ENCODE results near the gene PFN3.
A peak's percentile ranks its signal among the peaks of the same experiment; 100 is the strongest.
"Not testable (repeated sequence)": the region's sequence is repeated elsewhere in the genome, so short reads cannot be mapped to it uniquely, and the experiment has no call there.

PFN3 gene

DNA sequence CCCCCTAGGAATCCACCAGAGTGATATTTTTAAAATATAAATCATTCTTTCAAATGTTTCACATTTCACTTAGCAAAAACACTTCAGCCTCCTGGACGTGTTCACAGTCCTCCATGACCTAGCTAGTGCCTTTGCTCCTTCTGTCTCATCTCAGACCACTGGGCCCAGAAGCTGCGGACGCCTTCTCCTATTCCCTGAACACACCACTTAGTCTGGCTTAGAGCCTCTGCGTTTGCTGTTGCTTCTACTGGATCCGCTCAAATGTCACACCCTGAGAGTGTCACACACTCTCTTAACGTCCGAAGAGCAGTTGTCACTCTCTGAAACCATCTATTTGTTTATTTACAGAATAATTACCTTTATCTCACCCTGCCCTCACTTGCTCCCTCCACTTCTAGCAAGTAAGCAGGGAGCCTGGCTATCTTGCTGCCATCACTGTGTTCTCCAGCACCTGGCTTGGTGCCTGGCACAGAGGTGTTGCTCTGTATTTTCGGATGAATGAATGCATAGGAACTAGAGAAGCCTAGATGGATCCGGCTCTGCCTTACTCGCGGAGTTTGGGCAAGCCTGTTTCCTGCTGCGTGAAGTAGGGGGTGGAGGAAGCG lies 24.8 kb upstream of the PFN3 start:
- no peak for DNase-seq (ENCODE audit: low spot score)

DNA sequence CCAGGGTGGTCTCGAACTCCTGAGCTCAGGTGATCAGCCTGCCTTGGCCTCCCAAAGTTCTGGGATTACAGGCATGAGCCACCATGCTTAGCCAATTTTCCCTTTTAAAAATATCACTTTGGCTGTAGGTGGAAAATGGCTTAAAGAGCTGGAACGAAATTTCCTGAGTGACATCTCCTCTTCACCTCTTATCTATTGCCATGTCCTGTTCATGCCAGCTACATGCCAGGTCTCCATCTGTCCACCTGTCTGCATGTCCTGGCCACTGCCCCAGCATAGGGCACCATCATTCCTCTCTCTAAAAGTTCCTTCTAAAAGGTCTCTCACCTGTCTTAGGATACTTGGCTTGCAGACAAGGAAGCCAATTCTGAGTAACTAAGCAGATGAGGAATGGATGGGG lies 23.2 kb upstream of the PFN3 start:
- DNase-seq (ENCODE audit: low spot score), result no peak

- no peak for DNase-seq (ENCODE audit: low spot score)
Measured at GRCh38 chr5:177421062-177421798, 20.8 kb upstream of the PFN3 start.

DNA sequence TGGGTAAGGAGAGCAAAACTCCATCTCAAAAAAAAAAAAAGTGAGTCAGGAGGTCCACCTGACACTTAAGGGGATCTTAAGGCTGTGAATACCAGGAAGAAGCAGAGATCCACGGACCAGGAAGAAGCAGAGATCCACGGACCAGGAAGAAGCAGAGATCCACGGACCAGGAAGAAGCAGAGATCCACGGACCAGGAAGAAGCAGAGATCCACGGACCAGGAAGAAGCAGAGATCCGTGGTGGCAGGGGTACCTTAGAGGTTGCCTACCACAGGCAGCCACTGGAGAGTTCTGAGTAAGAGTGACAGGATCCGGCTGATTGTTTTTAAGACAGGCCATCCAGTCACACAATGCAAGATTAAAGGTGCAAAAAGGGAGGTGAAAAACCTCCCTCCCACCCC lies 20.0 kb upstream of the PFN3 start:
- not testable (repeated sequence) for DNase-seq (ENCODE audit: low spot score)

DNA sequence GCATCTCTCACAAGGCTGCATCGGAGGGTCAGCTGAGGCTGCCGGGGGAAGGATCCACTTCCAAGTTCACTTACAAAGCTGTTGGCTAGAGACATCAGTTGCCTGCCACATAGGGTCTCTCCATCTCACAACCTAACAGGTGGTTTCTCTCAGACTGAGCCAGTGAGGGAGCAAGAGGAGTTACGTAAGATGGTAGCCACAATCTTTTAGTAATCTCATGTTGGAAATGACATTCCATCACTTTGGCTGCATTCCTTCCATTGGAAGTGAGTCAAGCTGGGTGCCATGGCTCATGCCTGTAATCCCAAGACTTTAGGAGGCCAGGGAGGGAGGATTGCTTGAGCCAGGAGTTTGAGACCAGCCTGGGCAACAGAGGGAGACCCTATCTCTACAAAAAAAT lies 18.6 kb upstream of the PFN3 start:
- DNase-seq (ENCODE audit: low spot score), result peak; percentile 40

- not testable (repeated sequence) for DNase-seq (ENCODE audit: low spot score)
Measured at GRCh38 chr5:177417081-177417480, 16.6 kb upstream of the PFN3 start.

- no peak for DNase-seq (ENCODE audit: low spot score)
Measured at GRCh38 chr5:177414481-177414880, 14.0 kb upstream of the PFN3 start.

GRCh38 chr5:177412603-177413233 lies 12.3 kb upstream of the PFN3 start:
- no peak for DNase-seq (ENCODE audit: low spot score)

- no peak for DNase-seq (ENCODE audit: low spot score)
Measured at GRCh38 chr5:177410575-177410974, 10.1 kb upstream of the PFN3 start.

DNA sequence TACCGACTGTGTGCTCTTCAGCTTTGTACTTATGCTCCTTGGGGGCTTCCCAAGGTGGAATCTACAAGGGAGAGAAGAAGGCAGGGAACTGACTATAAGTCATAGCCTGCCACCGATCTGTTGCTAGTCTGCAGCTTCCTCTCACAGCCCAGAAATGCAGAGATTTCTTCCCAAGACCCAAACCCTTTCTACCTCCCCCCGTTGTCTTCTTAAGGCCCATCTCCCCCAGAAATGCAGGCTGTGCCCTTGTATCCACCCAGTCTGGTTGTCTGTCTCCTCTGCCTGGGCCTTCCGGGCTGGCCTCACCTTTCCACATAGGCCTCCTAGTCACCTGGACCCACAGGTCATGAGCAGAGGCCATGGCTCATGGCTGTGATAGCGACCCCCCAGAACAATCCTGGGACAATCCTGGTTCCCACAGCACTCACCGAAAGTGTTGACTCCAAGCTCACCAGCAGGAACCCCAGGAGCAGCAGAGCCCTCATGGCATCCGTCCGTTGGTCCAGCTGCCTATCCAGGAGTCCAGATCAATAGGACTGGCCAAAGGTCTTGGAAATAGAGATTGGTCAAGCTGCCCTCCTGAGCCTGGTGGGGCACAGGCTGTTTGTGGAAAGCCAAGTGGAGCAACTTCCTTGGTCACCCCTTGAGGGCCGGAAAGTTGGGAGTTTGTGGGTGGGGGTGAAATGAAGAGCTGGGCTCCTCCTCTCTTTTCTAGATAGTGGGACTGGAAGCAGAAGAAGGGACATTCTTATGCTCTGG lies 8.8 kb upstream of the PFN3 start, which contains the start of gene F12:
TSS of gene F12 (minus strand) at position 522 of the 759 bp plus-strand sequence. CDS start at position 485, 37 bp downstream.
- no peak for DNase-seq (ENCODE audit: low spot score)

GRCh38 chr5:177405805-177406204 lies 5.3 kb upstream of the PFN3 start:
- DNase-seq (ENCODE audit: low spot score), result no peak

DNA sequence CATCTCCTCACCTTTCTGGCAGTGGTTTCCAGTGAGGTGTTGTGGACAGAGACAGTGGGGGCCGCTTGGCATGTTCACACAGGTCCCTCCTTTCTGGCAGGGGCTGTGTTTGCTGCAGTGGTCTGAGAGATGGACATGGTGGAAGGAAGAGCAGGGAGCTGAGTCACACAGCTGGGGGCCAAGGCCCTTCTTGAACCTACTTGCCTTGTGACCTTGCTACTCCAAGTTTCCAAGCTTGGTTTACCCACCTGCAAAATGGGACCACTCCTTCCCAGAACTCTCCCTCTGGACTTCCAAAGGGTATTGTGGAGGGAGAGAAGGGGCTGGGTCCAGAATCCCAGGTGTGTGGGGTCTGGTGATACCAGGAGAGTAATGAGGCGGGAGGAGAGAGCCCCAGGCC lies 4.9 kb upstream of the PFN3 start:
- no peak for DNase-seq (ENCODE audit: low spot score)

- DNase-seq (ENCODE audit: low spot score), result no peak
Measured at GRCh38 chr5:177404641-177405179, 4.2 kb upstream of the PFN3 start.

DNA sequence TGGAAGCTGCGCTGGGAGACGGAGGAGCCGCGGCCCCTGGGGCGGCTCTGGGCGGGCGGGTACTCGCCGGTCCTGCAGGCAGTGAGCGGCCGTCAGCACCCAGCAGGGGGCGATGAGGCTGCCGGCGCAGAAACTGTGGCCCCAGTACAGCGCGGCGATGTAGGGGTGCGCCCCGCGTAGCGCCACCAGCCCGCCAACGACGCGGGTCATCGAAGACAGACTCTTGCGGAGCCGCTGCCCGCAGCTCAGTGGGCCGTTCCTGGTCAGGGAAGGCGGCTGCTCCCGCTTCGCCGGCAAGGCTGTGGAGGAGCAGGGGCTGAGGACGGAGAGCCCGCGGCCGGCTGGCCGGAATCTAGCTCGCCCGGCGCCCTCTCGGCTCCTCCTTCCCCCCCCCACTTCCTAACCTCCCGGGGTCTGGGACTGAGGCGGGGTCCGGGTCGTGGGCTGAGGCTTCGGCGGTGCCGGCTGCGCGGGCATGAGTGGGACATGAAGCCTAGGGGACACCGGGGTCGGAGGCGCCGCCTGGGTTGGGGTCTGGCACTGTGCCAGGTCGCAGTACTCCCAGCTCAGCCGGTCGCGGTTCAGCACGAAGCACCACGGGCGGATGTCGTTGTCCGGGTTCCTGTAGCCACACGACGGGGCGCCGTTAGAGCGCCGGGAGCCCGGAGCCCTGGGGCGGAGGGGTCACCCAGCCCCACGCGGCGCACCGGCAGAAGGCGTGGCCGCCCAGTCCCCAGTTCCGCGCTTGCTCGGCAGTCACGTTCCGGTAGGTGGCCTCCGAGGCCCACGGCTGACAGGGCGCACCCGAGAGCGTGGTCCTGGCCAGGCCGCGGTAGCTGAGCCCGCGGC lies 3.6 kb upstream of the PFN3 start:
- peak; percentile 93 for DNase-seq (ENCODE audit: low spot score)

- peak; percentile 56 for DNase-seq (ENCODE audit: low spot score)
Measured at GRCh38 chr5:177403102-177403791, 2.8 kb upstream of the PFN3 start.

- peak; percentile 72 for DNase-seq (ENCODE audit: low spot score)
Measured at GRCh38 chr5:177402271-177403043, 2.0 kb upstream of the PFN3 start.

- no peak for DNase-seq (ENCODE audit: low spot score)
Measured at GRCh38 chr5:177397875-177398390, 2.5 kb downstream of the PFN3 start.

- no peak for DNase-seq (ENCODE audit: low spot score)
Measured at GRCh38 chr5:177396807-177397206, 3.7 kb downstream of the PFN3 start.

- no peak for DNase-seq (ENCODE audit: low spot score)
Measured at GRCh38 chr5:177396078-177396477, 4.4 kb downstream of the PFN3 start.

DNA sequence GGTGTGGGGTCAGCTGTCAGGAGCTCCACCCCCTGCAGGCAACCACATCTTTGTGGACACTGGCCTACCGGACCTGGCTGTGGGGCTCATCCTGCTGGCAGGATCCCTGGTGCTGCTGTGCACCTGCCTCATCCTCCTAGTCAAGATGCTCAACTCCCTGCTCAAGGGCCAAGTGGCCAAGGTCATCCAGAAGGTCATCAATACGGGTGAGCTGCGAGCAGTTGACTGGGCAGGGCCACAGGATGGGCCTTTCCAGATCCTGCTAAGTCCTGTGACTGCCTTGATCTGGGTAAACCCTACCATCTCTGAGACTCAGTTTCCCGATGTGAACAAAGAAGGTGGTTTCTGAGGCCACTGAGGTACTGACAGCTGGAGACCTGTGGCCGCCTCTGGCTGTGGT lies 6.5 kb downstream of the PFN3 start:
- no peak for DNase-seq (ENCODE audit: low spot score)

All from hepatic stellate cell (primary cell).